Prostate gland (tissue), 2 donors: ENCODE data around the gene CD151.

ENCODE experiments used
- CTCF ChIP-seq, 4 experiments: fragments of 200-600 bp in 2 of 4; fragments of 450-650 bp in 2 of 4; sonication (generic) in 2 of 4; IDR thresholded peaks; 1 replicate in 3 of 4; 2 replicates in 1 of 4; pipeline ENCODE4 v1.5.1; 2016 to 2019; ENCODE audit warnings: antibody characterized with exemption in 4 of 4, mild to moderate bottlenecking in 2 of 4, moderate library complexity in 2 of 4
- POLR2A ChIP-seq: fragments of 450-650 bp; IDR thresholded peaks from one replicate; pipeline ENCODE4 v1.6.1; 2016; ENCODE audit warnings: antibody characterized with exemption, mild to moderate bottlenecking

GRCh38 chr11:834371-835316 lies 1.9 kb downstream of the CD151 start:
- TF ChIP-seq CTCF (IDR thresholded peaks at IDR 0.05) (peak in 1 of 4 experiments; percentile 31), POLR2A (peak; percentile 67)
